SK-N-SH (cell line): ENCODE data around the gene STAB1. TPM values are rescaled to one million over a fixed set of nuclear protein-coding genes. Genes with fewer than 3 reads are reported as not detected.

Experiments used
- CTCF ChIA-PET: fragments of 300-600, 350-600 bp; formaldehyde crosslinking; extraction: SDS; loops from one replicate; lab custom pipeline; 2021; lab: Yijun Ruan, JAX
- POLR2A ChIA-PET: fragments of 350-600 bp; sonication (Branson Sonifier 250); formaldehyde crosslinking; extraction: SDS; loops from one replicate; lab custom pipeline; 2020; ENCODE audit warnings: antibody characterized with exemption, inconsistent platforms; lab: Yijun Ruan, JAX
- DNase-seq: peaks from one replicate; pipeline ENCODE4 v3.0.0; 2012
- H2AFZ ChIP-seq: fragments of 200-600 bp; sonication (generic); 2 replicates; pipeline ENCODE4 v1.8.1; 2016; ENCODE audit warnings: antibody characterized with exemption, mild to moderate bottlenecking, low read depth
- H3F3A ChIP-seq: fragments of 200-600 bp; sonication (generic); replicated peaks from 2 replicates; pipeline ENCODE3; 2016; ENCODE audit warnings: antibody characterized with exemption, mild to moderate bottlenecking; ENCODE audit not compliant: insufficient read depth
- H3K27ac ChIP-seq, 2 experiments: fragments of 200-500 bp in 1 of 2; fragments of 200-600 bp in 1 of 2; sonication (Bioruptor generic) in 1 of 2; sonication (generic), shearing (Covaris generic) in 1 of 2; 2 replicates each; pipeline versions ENCODE4 v1.5.1 to v1.6.1; 2014 to 2016; ENCODE audit warnings: low read depth in 2 of 2, inconsistent platforms in 1 of 2, low read length in 1 of 2, mild to moderate bottlenecking in 1 of 2, mixed read lengths in 1 of 2
- H3K27me3 ChIP-seq: fragments of 200-600 bp; sonication (generic), shearing (Covaris generic); 2 replicates; pipeline ENCODE4 v1.6.1; 2016; ENCODE audit warnings: mixed run types; ENCODE audit not compliant: insufficient read depth
- H3K36me3 ChIP-seq, 2 experiments: fragments of 200-500 bp in 1 of 2; fragments of 200-600 bp in 1 of 2; sonication (Bioruptor generic) in 1 of 2; sonication (generic) in 1 of 2; replicated peaks in 1 of 2; 2 replicates each; pipeline versions ENCODE3 to v1.5.1; 2014 to 2016; ENCODE audit warnings: low read length in 1 of 2, mild to moderate bottlenecking in 1 of 2; ENCODE audit not compliant: insufficient read depth in 2 of 2, control insufficient read depth in 1 of 2
- H3K4me1 ChIP-seq, 2 experiments: fragments of 200-500 bp in 1 of 2; fragments of 200-600 bp in 1 of 2; sonication (Bioruptor generic) in 1 of 2; sonication (generic), shearing (Covaris generic) in 1 of 2; 2 replicates each; pipeline versions ENCODE4 v1.5.1 to v1.6.1; 2014 to 2016; ENCODE audit warnings: low read depth in 1 of 2, low read length in 1 of 2, mixed run types in 1 of 2; ENCODE audit not compliant: insufficient read depth in 2 of 2, control insufficient read depth in 1 of 2
- H3K4me2 ChIP-seq: fragments of 200-600 bp; sonication (generic), shearing (Covaris generic); 2 replicates; pipeline ENCODE4 v1.6.1; 2017; ENCODE audit warnings: mixed run types
- H3K4me3 ChIP-seq, 2 experiments: fragments of 200-500 bp in 1 of 2; fragments of 200-600 bp in 1 of 2; sonication (Bioruptor generic) in 1 of 2; sonication (generic), shearing (Covaris generic) in 1 of 2; 2 replicates each; pipeline versions ENCODE4 v1.5.1 to v1.8.1; 2014 to 2016; ENCODE audit warnings: low read depth in 2 of 2, inconsistent platforms in 1 of 2, low read length in 1 of 2, mild to moderate bottlenecking in 1 of 2, mixed read lengths in 1 of 2, moderate library complexity in 1 of 2
- H3K79me2 ChIP-seq: fragments of 200-600 bp; sonication (generic); 2 replicates; pipeline ENCODE4 v1.8.1; 2017; ENCODE audit warnings: mild to moderate bottlenecking; ENCODE audit not compliant: insufficient read depth
- H3K9ac ChIP-seq: fragments of 200-600 bp; sonication (generic); 2 replicates; pipeline ENCODE4 v1.6.1; 2017; ENCODE audit warnings: mixed run types
- H3K9me2 ChIP-seq: fragments of 200-600 bp; sonication (generic); 2 replicates; pipeline ENCODE4 v1.6.1; 2017; ENCODE audit warnings: mixed run types
- H3K9me3 ChIP-seq: fragments of 200-600 bp; sonication (generic); 2 replicates; pipeline ENCODE4 v1.6.1; 2017; ENCODE audit warnings: mixed run types, mild to moderate bottlenecking, moderate library complexity
- H4K20me1 ChIP-seq: fragments of 200-600 bp; sonication (generic); 2 replicates; pipeline ENCODE4 v1.6.1; 2017; ENCODE audit warnings: mild to moderate bottlenecking, mixed run types; ENCODE audit not compliant: insufficient read depth
- CHD2 ChIP-seq: fragments of 150-350 bp; IDR thresholded peaks from 2 replicates; pipeline ENCODE4 v1.6.1; 2018; ENCODE audit warnings: low read length; ENCODE audit not compliant: partially characterized antibody
- ELF1 ChIP-seq: IDR thresholded peaks from 2 replicates; pipeline ENCODE4 v1.4.0; 2012
- EP300 ChIP-seq, 2 experiments: IDR thresholded peaks; 2 replicates each; pipeline versions ENCODE4 v1.4.0 to v1.6.1; 2012; ENCODE audit warnings: borderline replicate concordance in 1 of 2, low read depth in 1 of 2, low read length in 1 of 2
- EZH2phosphoT487 ChIP-seq: fragments of 200-600 bp; sonication (generic); IDR thresholded peaks from 2 replicates; pipeline ENCODE4 v1.6.1; 2017; ENCODE audit warnings: low read depth, mixed run types, mild to moderate bottlenecking, antibody characterized with exemption, moderate library complexity, borderline replicate concordance
- FOSL2 ChIP-seq: IDR thresholded peaks from 2 replicates; pipeline ENCODE4 v1.4.0; 2012; ENCODE audit warnings: low read depth, mild to moderate bottlenecking, moderate library complexity, borderline replicate concordance
- FOXM1 ChIP-seq: IDR thresholded peaks from 2 replicates; pipeline ENCODE4 v1.4.0; 2012; ENCODE audit warnings: low read depth, mild to moderate bottlenecking
- GABPA ChIP-seq: IDR thresholded peaks from 2 replicates; pipeline ENCODE4 v1.4.0; 2012; ENCODE audit warnings: low read depth, mild to moderate bottlenecking
- GATA2 ChIP-seq: sonication (generic); formaldehyde crosslinking; IDR thresholded peaks from 2 replicates; pipeline ENCODE4 v1.5.0; 2020; ENCODE audit warnings: mild to moderate bottlenecking, missing genetic modification reagents
- MXI1 ChIP-seq: IDR thresholded peaks from 2 replicates; pipeline ENCODE4 v1.6.1; 2012; ENCODE audit warnings: mild to moderate bottlenecking, low read depth, low read length, improper control_type of control experiment
- PBX3 ChIP-seq: IDR thresholded peaks from 2 replicates; pipeline ENCODE4; 2012
- POLR2AphosphoS5 ChIP-seq: IDR thresholded peaks from 2 replicates; pipeline ENCODE4 v1.6.1; 2012; ENCODE audit warnings: low read depth, low read length
- RAD21 ChIP-seq: IDR thresholded peaks from 2 replicates; pipeline ENCODE4 v1.6.1; 2012; ENCODE audit warnings: mild to moderate bottlenecking, low read length
- RCOR1 ChIP-seq: fragments of 150-350 bp; IDR thresholded peaks from 2 replicates; pipeline ENCODE4 v1.6.1; 2017; ENCODE audit warnings: antibody characterized with exemption, low read length
- TCF12 ChIP-seq: IDR thresholded peaks from 2 replicates; pipeline ENCODE4 v1.4.0; 2012
- TEAD4 ChIP-seq: IDR thresholded peaks from 2 replicates; pipeline ENCODE4 v1.4.0; 2012; ENCODE audit warnings: mild to moderate bottlenecking, borderline replicate concordance; ENCODE audit not compliant: insufficient read depth
- WGBS: methylation state at CpG from one replicate; pipeline ENCODE4 v1.1.6; 2017; ENCODE audit warnings: low lambda C conversion rate; 5-methylcytosine and 5-hydroxymethylcytosine counted together
- polyA plus RNA-seq, 3 experiments: library from polyadenylated mRNA; depleted of rRNA; stranded (reverse); fragments of >200 nt; gene quantifications; 2 replicates each; pipeline ENCODE4 v1.2.3, GENCODE V29; 2012
- TF ChIP-seq, protein P1 (sequence below): IDR thresholded peaks from 2 replicates; pipeline ENCODE4 v1.4.0; 2012; ENCODE audit warnings: low read depth, borderline replicate concordance
- TF ChIP-seq, protein P2 (sequence below): IDR thresholded peaks from 2 replicates; pipeline ENCODE4 v1.6.1; 2012; ENCODE audit warnings: mild to moderate bottlenecking, low read depth, low read length, moderate library complexity

The STAB1 gene
- polyA plus RNA-seq, 1 of the 3 experiments (the other 2 are of a cell fraction): 0.05 TPM

GRCh38 chr3:52528586-52529375 is 33.6 kb downstream of the STAB1 start:
- Histone ChIP-seq H3K4me2 (no peak overlapping the region), H3K9me2 (no peaks in the 10 kb centered on the region)
- no peak for TF ChIP-seq POLR2AphosphoS5
- TF ChIP-seq FOSL2: no peak
- no peak for TF ChIP-seq PBX3
- no peak for TF ChIP-seq CHD2
- TF ChIP-seq MXI1: no peak
- no peak for TF ChIP-seq TCF12
- TF ChIP-seq EZH2phosphoT487: no peak
- TF ChIP-seq, all 33 proteins: peak for 0
- H3K9me3 ChIP-seq: no peaks in the 10 kb centered on the region
- H3K36me3 ChIP-seq: peaks cover 19 to 48% of the 10 kb centered on the region in 2 experiments
- H3K79me2 ChIP-seq: peaks cover 44% of the 10 kb centered on the region
- peaks cover 32% of the 10 kb centered on the region for H4K20me1 ChIP-seq
- no peak overlapping the region for H3K4me3 ChIP-seq
- no peak overlapping the region for H2AFZ ChIP-seq
- ChIA-PET CTCF (interaction anchor here (4.0 kb wide), 1 partner anchor 57 kb away, joined by 30 read pairs; no protein-coding TSS in a partner anchor), POLR2A (no interaction called here)
- no peak for DNase-seq
- peaks cover 24 to 82% of the 10 kb centered on the region in 2 experiments for H3K4me1 ChIP-seq
- H3K9ac ChIP-seq: no peak overlapping the region
- 92% methylated on average over 17 of the region's 25 CpGs for WGBS
- H3K27me3 ChIP-seq: no peaks in the 10 kb centered on the region
- H3F3A ChIP-seq: no peaks in the 10 kb centered on the region
- H3K27ac ChIP-seq: peak overlapping the region in 1 of 2 experiments; percentile 97; a peak in 2 of 4 replicates

- H3K9me3 ChIP-seq: no peaks in the 10 kb centered on the region
- H3K9ac ChIP-seq: no peak overlapping the region
- peak overlapping the region in 1 of 2 experiments; percentile 97; a peak in 3 of 4 replicates for H3K27ac ChIP-seq
- peaks cover 51% of the 10 kb centered on the region for H3K79me2 ChIP-seq
- no peak overlapping the region for H3K4me2 ChIP-seq
- H3K4me1 ChIP-seq: peaks cover 28 to 81% of the 10 kb centered on the region in 2 experiments
- ChIA-PET CTCF (interaction anchor here (0.9 to 4.0 kb wide), 2 partner anchors 58 to 75 kb away, joined by 3 to 30 read pairs; no protein-coding TSS in a partner anchor), POLR2A (no interaction called here)
- H3K4me3 ChIP-seq: no peak overlapping the region; a peak in 1 of 4 replicates
- no peak overlapping the region for H2AFZ ChIP-seq
- no peaks in the 10 kb centered on the region for H3K9me2 ChIP-seq
- peaks cover 2% of the 10 kb centered on the region for H3F3A ChIP-seq
- no peaks in the 10 kb centered on the region for H3K27me3 ChIP-seq
- peak; percentile 90 for DNase-seq
- peaks cover 32% of the 10 kb centered on the region for H4K20me1 ChIP-seq
- WGBS: 76% methylated on average over 9 of the region's 12 CpGs
- peaks cover 14 to 40% of the 10 kb centered on the region in 2 experiments for H3K36me3 ChIP-seq
- no peak for TF ChIP-seq PBX3
- no peak for TF ChIP-seq ELF1
- peak; percentile 59; the same call in 1 of the 2 replicates for TF ChIP-seq GATA2 (CRISPR knock-in tag)
- TF ChIP-seq RCOR1: peak; percentile 79
- TF ChIP-seq RAD21: peak; percentile 26; the same call in 1 of the 2 replicates
- TF ChIP-seq, protein P1, sequence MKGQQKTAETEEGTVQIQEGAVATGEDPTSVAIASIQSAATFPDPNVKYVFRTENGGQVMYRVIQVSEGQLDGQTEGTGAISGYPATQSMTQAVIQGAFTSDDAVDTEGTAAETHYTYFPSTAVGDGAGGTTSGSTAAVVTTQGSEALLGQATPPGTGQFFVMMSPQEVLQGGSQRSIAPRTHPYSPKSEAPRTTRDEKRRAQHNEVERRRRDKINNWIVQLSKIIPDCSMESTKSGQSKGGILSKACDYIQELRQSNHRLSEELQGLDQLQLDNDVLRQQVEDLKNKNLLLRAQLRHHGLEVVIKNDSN: no peak
- TF ChIP-seq TEAD4: no peak
- no peak for TF ChIP-seq TCF12
- TF ChIP-seq EZH2phosphoT487: no peak
- no peak for TF ChIP-seq FOXM1
- no peak for TF ChIP-seq GABPA
- TF ChIP-seq EP300 (IDR thresholded peaks at IDR 0.05; ENCODE audit: borderline replicate concordance in 1 of 2, low read depth in 1 of 2, low read length in 1 of 2): peak in 1 of 2 experiments; percentile 77; a peak in 2 of 4 replicates
- TF ChIP-seq, protein P2, sequence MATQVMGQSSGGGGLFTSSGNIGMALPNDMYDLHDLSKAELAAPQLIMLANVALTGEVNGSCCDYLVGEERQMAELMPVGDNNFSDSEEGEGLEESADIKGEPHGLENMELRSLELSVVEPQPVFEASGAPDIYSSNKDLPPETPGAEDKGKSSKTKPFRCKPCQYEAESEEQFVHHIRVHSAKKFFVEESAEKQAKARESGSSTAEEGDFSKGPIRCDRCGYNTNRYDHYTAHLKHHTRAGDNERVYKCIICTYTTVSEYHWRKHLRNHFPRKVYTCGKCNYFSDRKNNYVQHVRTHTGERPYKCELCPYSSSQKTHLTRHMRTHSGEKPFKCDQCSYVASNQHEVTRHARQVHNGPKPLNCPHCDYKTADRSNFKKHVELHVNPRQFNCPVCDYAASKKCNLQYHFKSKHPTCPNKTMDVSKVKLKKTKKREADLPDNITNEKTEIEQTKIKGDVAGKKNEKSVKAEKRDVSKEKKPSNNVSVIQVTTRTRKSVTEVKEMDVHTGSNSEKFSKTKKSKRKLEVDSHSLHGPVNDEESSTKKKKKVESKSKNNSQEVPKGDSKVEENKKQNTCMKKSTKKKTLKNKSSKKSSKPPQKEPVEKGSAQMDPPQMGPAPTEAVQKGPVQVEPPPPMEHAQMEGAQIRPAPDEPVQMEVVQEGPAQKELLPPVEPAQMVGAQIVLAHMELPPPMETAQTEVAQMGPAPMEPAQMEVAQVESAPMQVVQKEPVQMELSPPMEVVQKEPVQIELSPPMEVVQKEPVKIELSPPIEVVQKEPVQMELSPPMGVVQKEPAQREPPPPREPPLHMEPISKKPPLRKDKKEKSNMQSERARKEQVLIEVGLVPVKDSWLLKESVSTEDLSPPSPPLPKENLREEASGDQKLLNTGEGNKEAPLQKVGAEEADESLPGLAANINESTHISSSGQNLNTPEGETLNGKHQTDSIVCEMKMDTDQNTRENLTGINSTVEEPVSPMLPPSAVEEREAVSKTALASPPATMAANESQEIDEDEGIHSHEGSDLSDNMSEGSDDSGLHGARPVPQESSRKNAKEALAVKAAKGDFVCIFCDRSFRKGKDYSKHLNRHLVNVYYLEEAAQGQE: no peak
Measured at GRCh38 chr3:52529376-52530333, 34.5 kb downstream of the STAB1 start.
